Ishikawa (cell line): ENCODE measurements around the gene OPRL1.

Experiments used
- CEBPB ChIP-seq: IDR thresholded peaks from 2 replicates; pipeline ENCODE4 v1.6.1; 2012
- CREB1 ChIP-seq: IDR thresholded peaks from 2 replicates; pipeline ENCODE4 v1.6.1; 2012; ENCODE audit warnings: low read depth
- EGR1 ChIP-seq: IDR thresholded peaks from 2 replicates; pipeline ENCODE4 v1.6.1; 2012
- EP300 ChIP-seq: IDR thresholded peaks from 2 replicates; pipeline ENCODE4 v1.6.1; 2012; ENCODE audit warnings: borderline replicate concordance
- FOXM1 ChIP-seq: IDR thresholded peaks from 2 replicates; pipeline ENCODE4 v1.6.1; 2012; ENCODE audit warnings: low read depth, borderline replicate concordance
- NFIC ChIP-seq: IDR thresholded peaks from 2 replicates; pipeline ENCODE4 v1.6.1; 2012
- RAD21 ChIP-seq: IDR thresholded peaks from 2 replicates; pipeline ENCODE4 v1.6.1; 2012; ENCODE audit warnings: low read depth
- TAF1 ChIP-seq: IDR thresholded peaks from 2 replicates; pipeline ENCODE4 v1.6.1; 2012; ENCODE audit warnings: low read depth, mild to moderate bottlenecking
- TCF12 ChIP-seq: IDR thresholded peaks from 2 replicates; pipeline ENCODE4 v1.6.1; 2012; ENCODE audit warnings: low read depth
- TEAD4 ChIP-seq: IDR thresholded peaks from 2 replicates; pipeline ENCODE4 v1.6.1; 2012
- YY1 ChIP-seq: IDR thresholded peaks from 2 replicates; pipeline ENCODE4 v1.6.1; 2012; ENCODE audit warnings: low read depth
- ZBTB7A ChIP-seq: IDR thresholded peaks from 2 replicates; pipeline ENCODE4 v1.6.1; 2012; ENCODE audit warnings: low read depth
- TF ChIP-seq, protein P1 (sequence below): IDR thresholded peaks from 2 replicates; pipeline ENCODE4 v1.6.1; 2012
- TF ChIP-seq, protein P2 (sequence below): IDR thresholded peaks from 2 replicates; pipeline ENCODE4 v1.6.1; 2012
- TF ChIP-seq, protein P3 (sequence below): IDR thresholded peaks from 2 replicates; pipeline ENCODE4 v1.6.1; 2012; ENCODE audit warnings: low read depth, mild to moderate bottlenecking

The OPRL1 gene

DNA sequence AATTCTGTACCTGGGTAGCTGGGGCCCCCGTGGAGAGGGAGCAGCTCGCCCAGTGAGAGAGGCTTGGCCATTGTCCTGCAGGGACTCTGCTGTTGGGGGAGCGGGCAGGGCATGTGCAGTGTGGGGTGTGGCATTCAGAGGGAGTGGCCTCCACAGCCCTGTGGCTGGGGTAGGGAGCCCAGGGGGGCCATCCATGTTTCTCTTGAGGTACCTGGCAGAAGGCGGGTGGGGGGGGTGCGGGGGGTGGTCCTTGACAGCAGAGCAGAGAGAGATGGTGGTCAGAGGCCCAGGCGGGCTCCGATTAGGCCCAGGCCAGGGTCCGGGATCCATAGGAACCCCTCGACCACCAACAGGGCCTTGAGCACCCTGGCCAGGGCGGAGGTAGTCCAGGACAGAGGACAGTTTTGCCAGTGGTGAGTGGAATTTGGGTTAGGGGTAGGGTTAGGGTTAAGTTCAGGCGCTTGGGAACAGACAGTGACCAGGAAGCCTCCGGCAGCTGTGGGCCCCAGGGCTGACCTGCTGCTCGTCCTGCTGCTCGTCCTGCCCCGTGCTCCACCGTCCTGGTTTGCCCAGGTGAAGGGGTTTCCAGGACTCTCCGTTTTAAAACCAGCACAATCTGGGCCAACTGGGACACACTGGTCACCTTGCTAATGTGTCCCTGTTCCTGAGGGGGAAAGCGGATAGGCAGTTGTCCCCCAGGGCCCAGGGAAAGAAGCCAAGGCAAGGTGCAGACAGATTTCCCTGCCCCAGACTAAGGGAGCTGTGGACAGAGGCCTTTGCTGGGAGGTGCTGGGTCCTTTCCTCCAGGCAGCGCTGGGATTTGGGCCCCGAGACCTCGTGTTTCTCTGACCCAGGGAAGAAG lies 59.5 kb downstream of the OPRL1 start:
- TF ChIP-seq CREB1 (no peak), RAD21 (no peak)

DNA sequence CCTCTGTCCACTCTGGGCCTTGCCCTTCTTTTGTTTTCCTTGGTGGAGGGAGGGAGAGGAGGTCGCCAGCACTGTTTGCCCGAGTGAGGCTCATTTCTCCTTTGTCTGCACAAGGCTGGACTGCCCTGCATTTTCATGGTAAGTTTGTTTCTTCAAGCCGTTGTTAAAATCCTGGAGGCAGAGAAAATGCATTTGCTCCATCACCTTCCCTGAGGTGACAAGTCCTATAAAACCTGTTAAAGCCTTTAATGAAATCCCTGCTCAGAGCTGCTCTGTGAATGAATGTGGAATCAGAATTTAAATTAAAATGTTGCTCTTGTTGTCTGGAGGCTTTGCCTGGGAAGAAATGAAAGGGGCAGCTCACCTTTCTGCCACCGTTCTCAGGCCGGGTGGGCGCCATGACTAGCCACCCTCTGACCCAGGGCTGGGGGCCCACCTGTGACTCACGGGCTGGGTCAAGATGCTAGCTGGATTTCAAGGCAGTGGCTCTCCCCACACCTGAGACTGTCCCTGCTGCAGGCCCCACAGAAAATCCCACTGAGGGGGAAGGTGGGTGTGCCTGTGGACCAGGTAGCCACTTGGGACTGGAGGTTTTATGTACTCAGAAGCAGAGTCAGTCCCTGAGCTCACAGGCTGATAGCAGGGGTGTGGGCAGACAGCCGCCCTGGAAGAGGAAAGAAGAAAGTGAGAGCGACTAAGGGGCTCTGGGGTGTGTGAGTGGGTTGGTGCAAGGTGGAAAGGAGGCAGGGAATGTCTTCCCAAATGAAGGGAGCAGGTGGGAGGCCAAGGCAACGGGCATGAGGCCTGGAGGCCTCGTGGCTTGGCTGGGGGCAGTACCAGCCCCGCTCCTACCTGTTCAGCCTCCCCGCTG lies 60.4 kb downstream of the OPRL1 start:
- TF ChIP-seq, protein P1, sequence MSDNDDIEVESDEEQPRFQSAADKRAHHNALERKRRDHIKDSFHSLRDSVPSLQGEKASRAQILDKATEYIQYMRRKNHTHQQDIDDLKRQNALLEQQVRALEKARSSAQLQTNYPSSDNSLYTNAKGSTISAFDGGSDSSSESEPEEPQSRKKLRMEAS: no peak
- no peak for TF ChIP-seq TAF1
- no peak for TF ChIP-seq CREB1
- no peak for TF ChIP-seq EGR1
- TF ChIP-seq, protein P2, sequence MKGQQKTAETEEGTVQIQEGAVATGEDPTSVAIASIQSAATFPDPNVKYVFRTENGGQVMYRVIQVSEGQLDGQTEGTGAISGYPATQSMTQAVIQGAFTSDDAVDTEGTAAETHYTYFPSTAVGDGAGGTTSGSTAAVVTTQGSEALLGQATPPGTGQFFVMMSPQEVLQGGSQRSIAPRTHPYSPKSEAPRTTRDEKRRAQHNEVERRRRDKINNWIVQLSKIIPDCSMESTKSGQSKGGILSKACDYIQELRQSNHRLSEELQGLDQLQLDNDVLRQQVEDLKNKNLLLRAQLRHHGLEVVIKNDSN: no peak
- TF ChIP-seq TEAD4: no peak

DNA sequence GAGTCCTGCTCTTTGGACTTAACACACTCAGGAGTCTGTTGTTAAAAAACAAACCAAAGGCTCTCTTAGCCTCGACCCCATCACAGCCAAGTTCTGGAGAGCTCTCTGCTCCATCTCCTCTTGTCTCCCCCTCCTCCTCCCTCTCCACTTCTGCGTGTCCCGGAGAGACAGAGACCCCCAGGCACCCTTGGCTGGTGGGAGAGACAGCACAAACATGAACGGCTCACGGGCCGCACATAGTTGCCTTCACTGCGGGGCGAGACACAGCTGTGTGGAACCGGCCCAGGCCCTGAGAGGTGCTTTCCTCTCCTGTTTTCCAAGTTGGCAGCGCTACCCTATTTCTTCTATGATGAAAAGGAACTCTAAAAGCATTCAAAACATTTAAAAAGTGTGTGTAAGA lies 61.1 kb downstream of the OPRL1 start:
- TF ChIP-seq EGR1: no peak
- no peak for TF ChIP-seq CREB1
- TF ChIP-seq, protein P3, sequence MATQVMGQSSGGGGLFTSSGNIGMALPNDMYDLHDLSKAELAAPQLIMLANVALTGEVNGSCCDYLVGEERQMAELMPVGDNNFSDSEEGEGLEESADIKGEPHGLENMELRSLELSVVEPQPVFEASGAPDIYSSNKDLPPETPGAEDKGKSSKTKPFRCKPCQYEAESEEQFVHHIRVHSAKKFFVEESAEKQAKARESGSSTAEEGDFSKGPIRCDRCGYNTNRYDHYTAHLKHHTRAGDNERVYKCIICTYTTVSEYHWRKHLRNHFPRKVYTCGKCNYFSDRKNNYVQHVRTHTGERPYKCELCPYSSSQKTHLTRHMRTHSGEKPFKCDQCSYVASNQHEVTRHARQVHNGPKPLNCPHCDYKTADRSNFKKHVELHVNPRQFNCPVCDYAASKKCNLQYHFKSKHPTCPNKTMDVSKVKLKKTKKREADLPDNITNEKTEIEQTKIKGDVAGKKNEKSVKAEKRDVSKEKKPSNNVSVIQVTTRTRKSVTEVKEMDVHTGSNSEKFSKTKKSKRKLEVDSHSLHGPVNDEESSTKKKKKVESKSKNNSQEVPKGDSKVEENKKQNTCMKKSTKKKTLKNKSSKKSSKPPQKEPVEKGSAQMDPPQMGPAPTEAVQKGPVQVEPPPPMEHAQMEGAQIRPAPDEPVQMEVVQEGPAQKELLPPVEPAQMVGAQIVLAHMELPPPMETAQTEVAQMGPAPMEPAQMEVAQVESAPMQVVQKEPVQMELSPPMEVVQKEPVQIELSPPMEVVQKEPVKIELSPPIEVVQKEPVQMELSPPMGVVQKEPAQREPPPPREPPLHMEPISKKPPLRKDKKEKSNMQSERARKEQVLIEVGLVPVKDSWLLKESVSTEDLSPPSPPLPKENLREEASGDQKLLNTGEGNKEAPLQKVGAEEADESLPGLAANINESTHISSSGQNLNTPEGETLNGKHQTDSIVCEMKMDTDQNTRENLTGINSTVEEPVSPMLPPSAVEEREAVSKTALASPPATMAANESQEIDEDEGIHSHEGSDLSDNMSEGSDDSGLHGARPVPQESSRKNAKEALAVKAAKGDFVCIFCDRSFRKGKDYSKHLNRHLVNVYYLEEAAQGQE: no peak
- TF ChIP-seq TAF1: no peak
- no peak for TF ChIP-seq NFIC
- TF ChIP-seq, protein P2: no peak
- TF ChIP-seq TCF12: no peak
- no peak for TF ChIP-seq FOXM1
- TF ChIP-seq TEAD4: no peak
- TF ChIP-seq EP300: no peak
- no peak for TF ChIP-seq CEBPB
- no peak for TF ChIP-seq YY1
- no peak for TF ChIP-seq RAD21
- TF ChIP-seq ZBTB7A: no peak
- TF ChIP-seq, protein P1: no peak

DNA sequence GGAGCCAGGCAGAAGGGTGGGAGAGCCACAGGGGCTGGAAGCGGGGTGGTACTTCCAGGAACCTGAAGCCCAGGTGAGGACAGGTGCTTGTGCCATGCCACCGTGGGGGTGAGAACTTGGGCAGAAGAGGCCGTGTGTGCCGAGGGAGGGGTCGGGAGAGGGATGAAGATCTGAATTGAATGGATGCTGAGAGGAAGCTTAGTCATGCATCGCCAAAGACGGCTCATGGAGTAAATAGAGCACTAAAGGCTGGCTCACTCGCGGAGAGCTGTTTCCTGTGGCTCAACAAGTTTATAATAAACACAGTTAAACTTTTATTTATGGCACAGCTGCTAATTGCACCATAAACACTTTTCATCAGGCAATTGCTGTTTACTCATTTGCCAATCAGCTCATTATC lies 62.7 kb downstream of the OPRL1 start:
- TF ChIP-seq ZBTB7A (no peak), TEAD4 (no peak), TCF12 (no peak), EP300 (no peak), YY1 (no peak), TAF1 (no peak), NFIC (no peak), EGR1 (no peak), CREB1 (no peak)
- TF ChIP-seq, protein P3: no peak
- TF ChIP-seq, protein P2: no peak
- TF ChIP-seq, protein P1: no peak

DNA sequence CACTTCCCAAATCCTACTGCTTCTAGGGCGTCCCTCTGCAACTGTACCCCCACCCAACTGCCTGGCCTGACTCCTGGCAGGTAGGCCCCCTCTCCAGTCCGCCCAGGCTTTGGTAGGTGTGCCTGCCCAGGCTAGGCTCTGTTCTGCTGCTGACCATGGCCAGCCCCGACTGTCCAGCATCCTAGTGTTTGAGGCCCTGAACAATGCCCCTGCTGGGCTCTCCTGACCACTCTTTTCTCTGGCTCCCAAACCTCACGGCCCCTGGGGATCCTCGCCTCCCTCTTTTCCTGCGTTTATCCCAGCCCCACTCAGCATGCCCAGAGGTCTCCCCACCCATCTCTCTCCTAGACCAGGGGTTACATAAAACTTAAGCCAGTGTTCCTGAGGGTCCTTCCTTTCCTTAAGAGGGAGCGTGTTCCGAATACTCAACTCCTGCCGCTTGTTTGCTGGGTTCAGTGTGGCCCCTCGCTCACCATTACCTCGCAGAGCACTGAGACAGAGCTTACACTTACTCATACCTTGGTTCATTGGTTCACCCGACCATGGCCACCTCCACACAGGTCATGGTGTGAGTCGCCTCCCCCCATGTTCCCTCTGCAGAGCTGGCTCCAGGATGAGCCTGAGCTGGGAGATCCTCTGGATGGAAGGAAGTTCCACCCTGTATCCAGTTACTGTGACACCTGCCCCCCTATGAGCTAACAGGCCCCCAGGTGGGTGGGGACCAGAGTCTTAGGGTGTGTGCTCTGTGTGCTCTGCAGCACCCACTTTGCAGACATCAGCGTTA lies 63.3 kb downstream of the OPRL1 start:
- TF ChIP-seq TEAD4: no peak
- TF ChIP-seq YY1: no peak
- TF ChIP-seq FOXM1: no peak
- TF ChIP-seq CREB1: no peak
- TF ChIP-seq TCF12: no peak
- no peak for TF ChIP-seq ZBTB7A
- TF ChIP-seq CEBPB: no peak
- TF ChIP-seq, protein P3: no peak
- TF ChIP-seq NFIC: no peak
- TF ChIP-seq, protein P1: no peak
- TF ChIP-seq TAF1: no peak
- no peak for TF ChIP-seq RAD21
- no peak for TF ChIP-seq EGR1
- TF ChIP-seq, protein P2: no peak
- no peak for TF ChIP-seq EP300
